IgD-negative memory B cell (primary cell): ENCODE results near the gene C5orf63. TPM values are rescaled to one million over a fixed set of nuclear protein-coding genes. Genes with fewer than 3 reads are reported as not detected.
"Not testable (repeated sequence)": the region's sequence is repeated elsewhere in the genome, so short reads cannot be mapped to it uniquely, and the experiment has no call there.

Source experiments
- H3K27ac Mint-ChIP-seq, 3 donors: one replicate each; pipeline ENCODE4 v1.8.0; 2020 to 2022; ENCODE audit warnings: mild to moderate bottlenecking in 3 of 3, mixed read lengths in 3 of 3, moderate library complexity in 1 of 3
- H3K27me3 Mint-ChIP-seq: one replicate; pipeline ENCODE4 v1.8.0; 2021; ENCODE audit warnings: mixed read lengths
- H3K36me3 Mint-ChIP-seq: one replicate; pipeline ENCODE4 v1.8.0; 2020; ENCODE audit warnings: mild to moderate bottlenecking, mixed read lengths
- H3K4me1 Mint-ChIP-seq, 3 donors: one replicate each; pipeline ENCODE4 v1.8.0; 2020 to 2022; ENCODE audit warnings: mixed read lengths in 3 of 3, mild to moderate bottlenecking in 1 of 3
- H3K4me3 Mint-ChIP-seq, 4 donors: one replicate each; pipeline ENCODE4 v1.8.0; 2020 to 2022; ENCODE audit warnings: mild to moderate bottlenecking in 4 of 4, mixed read lengths in 4 of 4, moderate library complexity in 3 of 4
- H3K9me3 Mint-ChIP-seq, 3 donors: one replicate each; pipeline ENCODE4 v1.8.0; 2020 to 2021; ENCODE audit warnings: mixed read lengths in 3 of 3, mild to moderate bottlenecking in 1 of 3
- polyA plus RNA-seq: library from polyadenylated mRNA; unstranded; fragments of 300-500 nt; fragmentation: Illumina TruSeq; gene quantifications from one replicate; pipeline ENCODE4 v1.2.3, GENCODE V29; 2021

C5orf63 gene
- polyA plus RNA-seq, 1 donor from 2014 or later = 11.1 TPM

GRCh38 chr5:127061537-127061936 is 11.8 kb downstream of the C5orf63 start:
- Mint-ChIP-seq H3K4me1 (peaks cover 2 to 9% (median 5%) of the 10 kb centered on the region in 3 donors), H3K27me3 (no peaks in the 10 kb centered on the region), H3K27ac (no peak overlapping the region), H3K9me3 (no peaks in the 10 kb centered on the region), H3K36me3 (peaks cover 2% of the 10 kb centered on the region), H3K4me3 (no peak overlapping the region)

GRCh38 chr5:127060470-127060985 is 12.8 kb downstream of the C5orf63 start:
- H3K36me3 Mint-ChIP-seq = peaks cover 11% of the 10 kb centered on the region
- H3K9me3 Mint-ChIP-seq = peaks cover 0 to 2% (median 0%) of the 10 kb centered on the region in 3 donors
- peaks cover 2 to 9% (median 5%) of the 10 kb centered on the region in 3 donors for H3K4me1 Mint-ChIP-seq
- H3K27me3 Mint-ChIP-seq = no peaks in the 10 kb centered on the region
- H3K27ac Mint-ChIP-seq = no peak overlapping the region
- no peak overlapping the region for H3K4me3 Mint-ChIP-seq

- Mint-ChIP-seq H3K9me3 (peaks cover 0 to 2% (median 0%) of the 10 kb centered on the region in 3 donors), H3K27ac (no peak overlapping the region), H3K4me3 (no peak overlapping the region), H3K27me3 (no peaks in the 10 kb centered on the region), H3K36me3 (peaks cover 13% of the 10 kb centered on the region), H3K4me1 (peaks cover 2 to 9% (median 5%) of the 10 kb centered on the region in 3 donors)
Observed at GRCh38 chr5:127056896-127057295, 16.4 kb downstream of the C5orf63 start.

GRCh38 chr5:127055880-127056653 is 17.2 kb downstream of the C5orf63 start:
- H3K27me3 Mint-ChIP-seq = no peaks in the 10 kb centered on the region
- no peak overlapping the region for H3K27ac Mint-ChIP-seq
- peaks cover 0 to 2% (median 0%) of the 10 kb centered on the region in 3 donors for H3K9me3 Mint-ChIP-seq
- H3K4me3 Mint-ChIP-seq = no peak overlapping the region
- peaks cover 13% of the 10 kb centered on the region for H3K36me3 Mint-ChIP-seq
- H3K4me1 Mint-ChIP-seq = peaks cover 2 to 9% (median 5%) of the 10 kb centered on the region in 3 donors

GRCh38 chr5:127053551-127053950 is 19.8 kb downstream of the C5orf63 start:
- not testable (repeated sequence) for H3K9me3 Mint-ChIP-seq, H3K27ac Mint-ChIP-seq, H3K4me1 Mint-ChIP-seq, H3K4me3 Mint-ChIP-seq, H3K27me3 Mint-ChIP-seq
- peaks cover 13% of the 10 kb centered on the region for H3K36me3 Mint-ChIP-seq

GRCh38 chr5:127053049-127053448 is 20.3 kb downstream of the C5orf63 start:
- H3K9me3 Mint-ChIP-seq = peaks cover 0 to 2% (median 0%) of the 10 kb centered on the region in 3 donors
- H3K4me3 Mint-ChIP-seq = no peak overlapping the region
- no peaks in the 10 kb centered on the region for H3K27me3 Mint-ChIP-seq
- no peaks in the 10 kb centered on the region for H3K4me1 Mint-ChIP-seq
- H3K36me3 Mint-ChIP-seq = peaks cover 13% of the 10 kb centered on the region
- H3K27ac Mint-ChIP-seq = no peak overlapping the region

- Mint-ChIP-seq H3K9me3 (peaks cover 0 to 2% (median 0%) of the 10 kb centered on the region in 3 donors), H3K4me1 (no peaks in the 10 kb centered on the region), H3K27me3 (no peaks in the 10 kb centered on the region), H3K4me3 (no peak overlapping the region), H3K27ac (no peak overlapping the region), H3K36me3 (peaks cover 13% of the 10 kb centered on the region)
Observed at GRCh38 chr5:127051591-127051990, 21.7 kb downstream of the C5orf63 start.

- Mint-ChIP-seq H3K4me1 (no peaks in the 10 kb centered on the region), H3K9me3 (no peaks in the 10 kb centered on the region), H3K27me3 (no peaks in the 10 kb centered on the region), H3K27ac (no peak overlapping the region), H3K4me3 (no peak overlapping the region), H3K36me3 (no peaks in the 10 kb centered on the region)
Observed at GRCh38 chr5:127046343-127047072, 26.8 kb downstream of the C5orf63 start.

GRCh38 chr5:127042593-127042992 is 30.7 kb downstream of the C5orf63 start:
- Mint-ChIP-seq H3K36me3 (no peaks in the 10 kb centered on the region), H3K4me1 (peaks cover 0 to 5% (median 3%) of the 10 kb centered on the region in 3 donors), H3K27me3 (no peaks in the 10 kb centered on the region), H3K9me3 (no peaks in the 10 kb centered on the region), H3K27ac (no peak overlapping the region), H3K4me3 (no peak overlapping the region)

GRCh38 chr5:127041571-127041970 is 31.7 kb downstream of the C5orf63 start:
- Mint-ChIP-seq H3K27ac (no peak overlapping the region), H3K4me3 (no peak overlapping the region), H3K27me3 (peaks cover 2% of the 10 kb centered on the region), H3K4me1 (peaks cover 0 to 5% (median 3%) of the 10 kb centered on the region in 3 donors), H3K36me3 (no peaks in the 10 kb centered on the region), H3K9me3 (no peaks in the 10 kb centered on the region)

GRCh38 chr5:127040796-127041520 is 32.3 kb downstream of the C5orf63 start:
- Mint-ChIP-seq H3K27ac (no peak overlapping the region), H3K36me3 (no peaks in the 10 kb centered on the region), H3K27me3 (peaks cover 2% of the 10 kb centered on the region), H3K4me1 (peaks cover 0 to 5% (median 3%) of the 10 kb centered on the region in 3 donors), H3K4me3 (no peak overlapping the region), H3K9me3 (no peaks in the 10 kb centered on the region)

GRCh38 chr5:127038550-127038949 is 34.8 kb downstream of the C5orf63 start:
- no peaks in the 10 kb centered on the region for H3K36me3 Mint-ChIP-seq
- H3K9me3 Mint-ChIP-seq = no peaks in the 10 kb centered on the region
- H3K4me1 Mint-ChIP-seq = peaks cover 3 to 5% (median 4%) of the 10 kb centered on the region in 3 donors
- no peak overlapping the region for H3K27ac Mint-ChIP-seq
- no peak overlapping the region for H3K4me3 Mint-ChIP-seq
- peaks cover 2% of the 10 kb centered on the region for H3K27me3 Mint-ChIP-seq

- Mint-ChIP-seq H3K27ac (peak overlapping the region; percentile 68 to 90 (median 89)), H3K36me3 (no peaks in the 10 kb centered on the region), H3K4me1 (peaks cover 20 to 26% (median 20%) of the 10 kb centered on the region in 3 donors), H3K4me3 (peak overlapping the region; percentile 93 to 98 (median 96)), H3K27me3 (no peaks in the 10 kb centered on the region), H3K9me3 (no peaks in the 10 kb centered on the region)
Observed at GRCh38 chr5:127031863-127032232, 41.5 kb downstream of the C5orf63 start.

GRCh38 chr5:127031147-127031862 is 42.0 kb downstream of the C5orf63 start:
- Mint-ChIP-seq H3K9me3 (no peaks in the 10 kb centered on the region), H3K36me3 (no peaks in the 10 kb centered on the region), H3K4me1 (peaks cover 22 to 32% (median 25%) of the 10 kb centered on the region in 3 donors), H3K27me3 (no peaks in the 10 kb centered on the region), H3K27ac (peak overlapping the region; percentile 68 to 90 (median 89)), H3K4me3 (peak overlapping the region; percentile 93 to 98 (median 96))
